ENCODE measurements around the gene CLEC5A. TPM values are rescaled to one million over a fixed set of nuclear protein-coding genes. Genes with fewer than 3 reads are reported as not detected.

CLEC5A gene
- total RNA-seq, 2 donors from 2014 or later: 0.74 to 1.1 TPM

GRCh38 chr7:141960687-141961422 lies 14.1 kb upstream of the CLEC5A start:
- no peaks in the 10 kb centered on the region for H3K4me1 ChIP-seq (replicated peaks)
- no peak overlapping the region for H3K27ac ChIP-seq
- no peaks in the 10 kb centered on the region for H3K36me3 ChIP-seq
- DNase-seq (ENCODE audit: low spot score): no peak
- intact Hi-C loops (cut with DNase I): no loop called here
- 86% methylated on average over 3 of the region's 3 CpGs for WGBS
- TF ChIP-seq POLR2A (IDR thresholded peaks at IDR 0.05) (no peak), POLR2AphosphoS5 (IDR thresholded peaks at IDR 0.05) (no peak), CTCF (IDR thresholded peaks at IDR 0.05) (no peak)
- no peak overlapping the region for H3K4me3 ChIP-seq
- H3K9me3 ChIP-seq: no peaks in the 10 kb centered on the region
- no peaks in the 10 kb centered on the region for H3K27me3 ChIP-seq (replicated peaks; ENCODE audit: insufficient read depth)

GRCh38 chr7:141956084-141956483 lies 9.3 kb upstream of the CLEC5A start:
- WGBS: 36% methylated on average over 3 of the region's 3 CpGs
- intact Hi-C loops (cut with DNase I): no loop called here
- Histone ChIP-seq H3K4me3 (no peak overlapping the region), H3K9me3 (no peaks in the 10 kb centered on the region), H3K27me3 (replicated peaks; ENCODE audit: insufficient read depth) (no peaks in the 10 kb centered on the region), H3K36me3 (no peaks in the 10 kb centered on the region), H3K27ac (no peak overlapping the region), H3K4me1 (replicated peaks) (no peaks in the 10 kb centered on the region)
- no peak for TF ChIP-seq CTCF (IDR thresholded peaks at IDR 0.05)
- TF ChIP-seq POLR2A (IDR thresholded peaks at IDR 0.05): no peak
- TF ChIP-seq POLR2AphosphoS5 (IDR thresholded peaks at IDR 0.05): no peak
- DNase-seq (ENCODE audit: low spot score): no peak

GRCh38 chr7:141954334-141954733 lies 7.6 kb upstream of the CLEC5A start:
- TF ChIP-seq POLR2AphosphoS5 (IDR thresholded peaks at IDR 0.05) (no peak), CTCF (IDR thresholded peaks at IDR 0.05) (no peak), POLR2A (IDR thresholded peaks at IDR 0.05) (no peak)
- no peak for DNase-seq (ENCODE audit: low spot score)
- Histone ChIP-seq H3K27me3 (replicated peaks; ENCODE audit: insufficient read depth) (no peaks in the 10 kb centered on the region), H3K27ac (no peak overlapping the region), H3K9me3 (no peaks in the 10 kb centered on the region), H3K4me3 (no peak overlapping the region), H3K4me1 (replicated peaks) (no peaks in the 10 kb centered on the region), H3K36me3 (no peaks in the 10 kb centered on the region)
- intact Hi-C loops (cut with DNase I): no loop called here
- 93% methylated on average over 1 of the region's 1 CpG for WGBS

GRCh38 chr7:141952461-141952860 lies 5.7 kb upstream of the CLEC5A start:
- no peaks in the 10 kb centered on the region for H3K27me3 ChIP-seq (replicated peaks; ENCODE audit: insufficient read depth)
- WGBS: 93% methylated on average over 1 of the region's 1 CpG
- intact Hi-C loops (cut with DNase I): no loop called here
- DNase-seq (ENCODE audit: low spot score): no peak
- no peaks in the 10 kb centered on the region for H3K36me3 ChIP-seq
- H3K4me1 ChIP-seq (replicated peaks): no peaks in the 10 kb centered on the region
- no peaks in the 10 kb centered on the region for H3K9me3 ChIP-seq
- no peak for TF ChIP-seq CTCF (IDR thresholded peaks at IDR 0.05)
- TF ChIP-seq POLR2A (IDR thresholded peaks at IDR 0.05): no peak
- no peak overlapping the region for H3K4me3 ChIP-seq
- H3K27ac ChIP-seq: no peak overlapping the region

- intact Hi-C loops (cut with DNase I): no loop called here
- H3K4me1 ChIP-seq (replicated peaks): no peaks in the 10 kb centered on the region
- no peaks in the 10 kb centered on the region for H3K27me3 ChIP-seq (replicated peaks; ENCODE audit: insufficient read depth)
- H3K9me3 ChIP-seq: no peaks in the 10 kb centered on the region
- no peaks in the 10 kb centered on the region for H3K36me3 ChIP-seq
- TF ChIP-seq CTCF (IDR thresholded peaks at IDR 0.05) (no peak), POLR2A (IDR thresholded peaks at IDR 0.05) (no peak), POLR2AphosphoS5 (IDR thresholded peaks at IDR 0.05) (no peak)
- WGBS: 89% methylated on average over 1 of the region's 1 CpG
- DNase-seq (ENCODE audit: low spot score): no peak
- H3K27ac ChIP-seq: no peak overlapping the region
- no peak overlapping the region for H3K4me3 ChIP-seq
Observed at GRCh38 chr7:141950806-141951205, 4.0 kb upstream of the CLEC5A start.
